ENCODE data around the gene C2CD4A.

GRCh38 chr15:62118520-62119226 is 51.9 kb downstream of the C2CD4A start:
- TF ChIP-seq CTCF (IDR thresholded peaks at IDR 0.05 in 8 of 11, conservative IDR thresholded peaks at IDR 0.05 in 3 of 11) (no peak), POLR2AphosphoS5 (IDR thresholded peaks at IDR 0.05) (no peak), POLR2A (IDR thresholded peaks at IDR 0.05) (no peak)
